Measurements from ENCODE around the gene LYZL4.

DNA sequence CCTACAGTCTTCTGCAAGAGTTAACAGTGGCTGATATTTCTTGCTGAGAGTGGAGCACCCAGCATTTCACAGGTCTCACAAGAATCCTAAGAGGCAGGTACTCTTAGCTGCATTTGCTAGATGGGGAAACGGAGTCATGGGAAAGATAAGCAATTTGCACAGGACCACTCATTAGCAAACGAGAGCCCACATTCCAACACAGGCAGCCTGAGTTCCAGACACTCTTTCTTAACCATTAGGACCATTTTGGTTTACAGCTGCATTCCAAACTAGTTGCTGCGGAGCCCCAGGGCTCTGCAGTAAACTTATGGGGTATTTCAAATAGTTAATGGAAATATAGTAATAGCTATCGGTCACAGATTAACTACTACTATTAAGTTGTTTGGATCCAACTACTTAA lies 42.5 kb downstream of the LYZL4 start:
- TF ChIP-seq EZH2 (IDR thresholded peaks at IDR 0.05; ENCODE audit: borderline replicate concordance, insufficient read depth, low read depth, low read length, poor library complexity, severe bottlenecking) (no peak), CTCF (IDR thresholded peaks at IDR 0.05) (no peak)

Measured in B cell (primary cell).